ENCODE results near the gene SLC39A11. TPM values are rescaled to one million over a fixed set of nuclear protein-coding genes. Genes with fewer than 3 reads are reported as not detected.

SLC39A11 gene
- total RNA-seq, 1 donor from 2014 or later = 34.8 TPM

DNA sequence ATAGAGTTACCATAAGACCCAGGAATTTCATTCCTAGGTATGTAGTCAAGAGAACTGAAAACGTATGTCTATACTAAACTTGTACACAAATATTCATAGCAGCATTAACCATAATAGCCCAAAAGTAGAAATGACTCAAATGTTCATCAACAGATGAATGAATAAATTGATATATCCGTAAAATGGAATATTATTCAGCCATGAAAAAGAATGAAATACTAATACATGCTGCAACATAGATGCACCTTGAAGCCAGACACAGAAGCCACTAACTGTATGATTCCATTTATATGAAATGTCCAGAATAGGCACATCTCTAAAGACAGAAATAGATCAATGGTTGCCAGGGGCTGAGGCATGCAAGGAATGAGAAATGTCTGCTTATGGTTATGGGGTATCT, 484.1 kb downstream of the SLC39A11 start:
- ATAC-seq (ENCODE audit: low read depth) (no peak), DNase-seq (no peak)
- Mint-ChIP-seq H3K9me3 (peaks cover 6% of the 10 kb centered on the region), H3K4me3 (no peak overlapping the region), H3K4me1 (no peaks in the 10 kb centered on the region), H3K27me3 (peaks cover 7% of the 10 kb centered on the region), H3K27ac (no peak overlapping the region), H3K36me3 (ENCODE audit: low read depth) (no peaks in the 10 kb centered on the region)
- intact Hi-C loops (cut with micrococcal nuclease) = no loop called here
- TF ChIP-seq, protein P1, sequence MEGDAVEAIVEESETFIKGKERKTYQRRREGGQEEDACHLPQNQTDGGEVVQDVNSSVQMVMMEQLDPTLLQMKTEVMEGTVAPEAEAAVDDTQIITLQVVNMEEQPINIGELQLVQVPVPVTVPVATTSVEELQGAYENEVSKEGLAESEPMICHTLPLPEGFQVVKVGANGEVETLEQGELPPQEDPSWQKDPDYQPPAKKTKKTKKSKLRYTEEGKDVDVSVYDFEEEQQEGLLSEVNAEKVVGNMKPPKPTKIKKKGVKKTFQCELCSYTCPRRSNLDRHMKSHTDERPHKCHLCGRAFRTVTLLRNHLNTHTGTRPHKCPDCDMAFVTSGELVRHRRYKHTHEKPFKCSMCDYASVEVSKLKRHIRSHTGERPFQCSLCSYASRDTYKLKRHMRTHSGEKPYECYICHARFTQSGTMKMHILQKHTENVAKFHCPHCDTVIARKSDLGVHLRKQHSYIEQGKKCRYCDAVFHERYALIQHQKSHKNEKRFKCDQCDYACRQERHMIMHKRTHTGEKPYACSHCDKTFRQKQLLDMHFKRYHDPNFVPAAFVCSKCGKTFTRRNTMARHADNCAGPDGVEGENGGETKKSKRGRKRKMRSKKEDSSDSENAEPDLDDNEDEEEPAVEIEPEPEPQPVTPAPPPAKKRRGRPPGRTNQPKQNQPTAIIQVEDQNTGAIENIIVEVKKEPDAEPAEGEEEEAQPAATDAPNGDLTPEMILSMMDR (IDR thresholded peaks at IDR 0.05) = no peak
- ChIA-PET CTCF (no interaction called here), POLR2A (no interaction called here)

DNA sequence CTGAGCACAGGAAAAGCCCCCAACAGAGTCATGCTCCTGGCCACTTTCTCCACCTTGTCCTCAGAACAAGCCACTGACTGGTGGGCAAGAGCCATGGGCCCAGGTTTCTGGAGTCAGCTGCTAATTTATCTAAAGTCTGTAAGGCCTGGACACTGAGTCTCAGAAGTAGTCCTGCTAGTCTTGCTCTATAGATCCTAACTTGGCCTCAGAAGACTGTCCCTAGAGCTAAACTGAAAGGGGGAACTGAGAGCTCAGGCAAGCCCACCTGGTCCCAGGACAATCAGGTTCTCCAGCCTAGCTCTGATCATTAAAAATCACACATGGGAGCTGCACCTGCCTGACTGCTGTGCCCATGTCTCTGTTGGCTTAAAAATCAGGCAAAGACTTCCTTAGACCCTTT, 485.8 kb downstream of the SLC39A11 start:
- ATAC-seq (ENCODE audit: low read depth) = no peak
- CTCF ChIA-PET = no interaction called here
- POLR2A ChIA-PET = no interaction called here
- Mint-ChIP-seq H3K27me3 (peaks cover 9% of the 10 kb centered on the region), H3K4me3 (no peak overlapping the region), H3K4me1 (no peaks in the 10 kb centered on the region), H3K9me3 (peaks cover 6% of the 10 kb centered on the region), H3K27ac (no peak overlapping the region), H3K36me3 (ENCODE audit: low read depth) (no peaks in the 10 kb centered on the region)
- intact Hi-C loops (cut with micrococcal nuclease) = no loop called here
- DNase-seq = no peak
- TF ChIP-seq, protein P1 (IDR thresholded peaks at IDR 0.05) = no peak

DNA sequence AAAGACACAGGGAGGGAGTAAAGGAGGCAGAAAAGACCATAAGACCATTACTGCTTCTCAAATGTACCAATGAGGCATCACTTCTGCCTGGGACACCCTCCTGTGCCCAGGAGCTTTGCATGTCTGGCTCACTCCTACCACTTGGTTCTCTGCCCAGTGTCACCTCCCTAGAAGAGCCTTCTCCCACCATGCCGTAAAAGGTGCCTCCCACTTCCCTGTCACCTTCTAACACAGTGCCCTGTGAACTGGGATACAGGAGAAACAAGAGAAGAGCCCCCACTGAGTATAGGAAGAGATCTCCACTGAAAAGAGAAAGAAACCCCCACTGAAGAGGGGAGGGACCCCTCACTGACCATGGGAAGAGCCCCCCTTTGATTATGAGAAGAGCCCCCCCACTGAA, 486.9 kb downstream of the SLC39A11 start:
- CTCF ChIA-PET = no interaction called here
- intact Hi-C loops (cut with micrococcal nuclease) = no loop called here
- Mint-ChIP-seq H3K36me3 (ENCODE audit: low read depth) (no peaks in the 10 kb centered on the region), H3K27ac (no peak overlapping the region), H3K4me1 (no peaks in the 10 kb centered on the region), H3K9me3 (peaks cover 6% of the 10 kb centered on the region), H3K4me3 (no peak overlapping the region), H3K27me3 (peaks cover 10% of the 10 kb centered on the region)
- POLR2A ChIA-PET = no interaction called here
- DNase-seq = no peak
- no peak for ATAC-seq (ENCODE audit: low read depth)
- TF ChIP-seq, protein P1 (IDR thresholded peaks at IDR 0.05) = no peak

DNA sequence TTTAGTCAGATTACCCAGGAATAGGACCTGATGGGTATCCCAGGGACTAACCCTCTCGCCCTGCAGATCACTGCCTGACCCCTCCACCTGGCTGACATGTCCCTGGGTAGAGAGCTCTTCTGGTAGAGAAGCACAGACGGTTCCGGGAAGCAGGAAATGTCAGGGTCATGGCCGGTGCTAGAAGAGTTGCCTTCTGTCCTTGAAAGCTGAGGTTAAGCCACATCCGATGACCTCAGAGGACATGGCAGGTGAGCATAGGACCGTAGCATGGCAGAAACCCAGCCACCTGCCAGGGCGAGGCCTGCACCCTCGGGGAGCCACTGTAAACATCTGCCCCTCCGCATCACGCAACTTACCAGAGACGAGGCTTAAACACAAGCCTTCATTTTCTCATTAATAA, 488.0 kb downstream of the SLC39A11 start:
- ChIA-PET POLR2A (no interaction called here), CTCF (no interaction called here)
- DNase-seq = no peak
- no peak for ATAC-seq (ENCODE audit: low read depth)
- Mint-ChIP-seq H3K36me3 (ENCODE audit: low read depth) (no peaks in the 10 kb centered on the region), H3K27me3 (peaks cover 15% of the 10 kb centered on the region), H3K4me1 (no peaks in the 10 kb centered on the region), H3K27ac (no peak overlapping the region), H3K4me3 (no peak overlapping the region), H3K9me3 (peaks cover 6% of the 10 kb centered on the region)
- TF ChIP-seq, protein P1 (IDR thresholded peaks at IDR 0.05) = no peak
- intact Hi-C loops (cut with micrococcal nuclease) = no loop called here

DNA sequence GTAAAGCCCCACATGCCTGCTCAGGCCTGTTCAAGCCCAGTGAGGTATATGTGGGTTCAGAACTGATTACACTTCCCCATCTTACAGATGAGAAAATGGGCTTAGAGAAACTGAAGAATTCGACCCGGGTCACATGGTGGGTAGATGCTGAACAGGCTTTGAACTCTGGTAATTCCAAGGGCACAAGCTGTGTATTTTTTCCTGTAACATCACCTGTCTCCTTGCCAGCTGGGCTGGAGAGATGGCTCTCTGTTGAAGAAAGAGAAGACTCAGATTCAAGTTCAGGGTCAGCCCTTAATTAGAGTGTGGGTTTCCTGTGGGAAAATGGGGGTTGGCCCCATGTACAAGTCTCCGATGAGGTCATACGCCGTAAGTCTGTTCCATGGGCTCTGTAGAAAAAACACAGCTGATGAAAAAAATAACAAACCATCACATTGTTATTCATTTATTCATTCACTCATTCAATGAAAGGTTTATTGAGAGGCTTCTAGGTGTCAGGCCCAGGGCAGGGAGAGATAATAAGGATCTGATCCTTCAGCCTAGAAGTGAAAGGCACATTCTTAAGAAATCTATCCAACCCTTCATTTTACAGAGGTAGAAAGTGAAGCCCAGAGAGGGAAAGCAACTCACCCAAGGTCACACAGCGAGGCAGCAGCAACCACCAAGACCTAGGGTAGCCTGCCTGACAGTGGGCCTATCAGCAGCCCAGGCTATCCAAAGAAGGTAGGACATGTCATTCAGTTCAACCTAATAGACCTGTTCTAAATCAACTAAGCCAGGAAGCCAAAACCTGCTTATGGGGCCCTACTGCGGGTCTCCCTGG, 488.9 kb downstream of the SLC39A11 start:
- H3K27me3 Mint-ChIP-seq = peaks cover 18% of the 10 kb centered on the region
- intact Hi-C loops (cut with micrococcal nuclease) = no loop called here
- ChIA-PET CTCF (no interaction called here), POLR2A (no interaction called here)
- no peak overlapping the region for H3K4me3 Mint-ChIP-seq
- H3K4me1 Mint-ChIP-seq = no peaks in the 10 kb centered on the region
- peaks cover 6% of the 10 kb centered on the region for H3K9me3 Mint-ChIP-seq
- TF ChIP-seq, protein P1 (IDR thresholded peaks at IDR 0.05) = no peak
- DNase-seq = no peak
- H3K27ac Mint-ChIP-seq = no peak overlapping the region
- H3K36me3 Mint-ChIP-seq (ENCODE audit: low read depth) = no peaks in the 10 kb centered on the region
- no peak for ATAC-seq (ENCODE audit: low read depth)
